Body of pancreas (tissue), 4 donors: ENCODE results near the gene CFAP157.
A peak's percentile ranks its signal among the peaks of the same experiment; 100 is the strongest.

Source experiments
- POLR2A ChIP-seq, 3 donors: fragments of 450-650 bp; IDR thresholded peaks; one replicate each; pipeline ENCODE4 v1.6.1; 2016; ENCODE audit warnings: antibody characterized with exemption in 3 of 3, mild to moderate bottlenecking in 2 of 3
- TF ChIP-seq, protein P1 (sequence below), 7 experiments: fragments of 450-650 bp in 4 of 7; fragments of 200-600 bp in 3 of 7; sonication (generic) in 3 of 7; IDR thresholded peaks; one replicate each; pipeline ENCODE4 v1.5.1; 2016 to 2019; ENCODE audit warnings: antibody characterized with exemption in 7 of 7

DNA sequence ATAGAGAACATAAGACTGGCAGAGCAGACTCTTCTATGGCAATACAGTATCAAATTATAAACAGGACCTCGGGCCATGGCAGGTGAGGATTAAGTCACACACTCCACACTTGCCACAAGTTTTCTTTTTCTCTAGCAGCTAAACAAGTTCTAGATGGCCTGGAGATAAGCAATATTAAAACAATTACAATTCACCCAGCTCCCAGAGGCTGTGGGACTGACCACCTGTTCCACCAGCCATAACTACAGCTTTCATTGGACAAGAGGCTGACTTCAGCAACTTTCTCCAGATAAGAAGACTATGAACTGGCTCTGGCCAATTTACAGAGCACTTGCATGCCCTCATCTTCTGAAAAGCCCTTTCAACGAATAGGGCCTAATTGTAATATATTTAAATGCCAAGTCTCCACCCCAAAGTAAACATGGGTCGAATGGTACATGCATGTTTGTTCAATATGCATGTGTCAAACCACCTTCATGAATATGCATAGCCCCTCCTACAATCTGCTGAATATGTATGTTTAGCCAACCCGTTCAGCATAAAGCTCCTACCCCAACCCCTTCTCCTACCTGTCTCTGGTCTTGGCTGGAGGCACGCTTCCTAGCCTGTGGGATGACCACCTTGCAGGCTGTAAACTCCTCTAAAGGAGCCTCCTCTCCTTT lies 6.1 kb upstream of the CFAP157 start:
- TF ChIP-seq, protein P1, sequence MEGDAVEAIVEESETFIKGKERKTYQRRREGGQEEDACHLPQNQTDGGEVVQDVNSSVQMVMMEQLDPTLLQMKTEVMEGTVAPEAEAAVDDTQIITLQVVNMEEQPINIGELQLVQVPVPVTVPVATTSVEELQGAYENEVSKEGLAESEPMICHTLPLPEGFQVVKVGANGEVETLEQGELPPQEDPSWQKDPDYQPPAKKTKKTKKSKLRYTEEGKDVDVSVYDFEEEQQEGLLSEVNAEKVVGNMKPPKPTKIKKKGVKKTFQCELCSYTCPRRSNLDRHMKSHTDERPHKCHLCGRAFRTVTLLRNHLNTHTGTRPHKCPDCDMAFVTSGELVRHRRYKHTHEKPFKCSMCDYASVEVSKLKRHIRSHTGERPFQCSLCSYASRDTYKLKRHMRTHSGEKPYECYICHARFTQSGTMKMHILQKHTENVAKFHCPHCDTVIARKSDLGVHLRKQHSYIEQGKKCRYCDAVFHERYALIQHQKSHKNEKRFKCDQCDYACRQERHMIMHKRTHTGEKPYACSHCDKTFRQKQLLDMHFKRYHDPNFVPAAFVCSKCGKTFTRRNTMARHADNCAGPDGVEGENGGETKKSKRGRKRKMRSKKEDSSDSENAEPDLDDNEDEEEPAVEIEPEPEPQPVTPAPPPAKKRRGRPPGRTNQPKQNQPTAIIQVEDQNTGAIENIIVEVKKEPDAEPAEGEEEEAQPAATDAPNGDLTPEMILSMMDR (IDR thresholded peaks at IDR 0.05): no peak
- TF ChIP-seq POLR2A (IDR thresholded peaks at IDR 0.05): peak in 2 of 3 donors; percentile 16 to 20
